Activated naive CD4-positive, alpha-beta T cell treated with anti-CD3 and anti-CD28 coated beads, Interleukin-2, amount 50 U/mL, for 16 hours (primary cell): ENCODE measurements around the gene TMEM161B.
"Not testable (repeated sequence)": the region's sequence is repeated elsewhere in the genome, so short reads cannot be mapped to it uniquely, and the experiment has no call there.

Experiments used
- DNase-seq: peaks from one replicate; pipeline ENCODE4 v3.0.0-alpha.2; 2020

Gene TMEM161B

GRCh38 chr5:88248743-88249540 lies 19.7 kb downstream of the TMEM161B start:
- no peak for DNase-seq

- DNase-seq, result no peak
These were observed 20.6 kb downstream of the TMEM161B start for GRCh38 chr5:88248094-88248493.

DNA sequence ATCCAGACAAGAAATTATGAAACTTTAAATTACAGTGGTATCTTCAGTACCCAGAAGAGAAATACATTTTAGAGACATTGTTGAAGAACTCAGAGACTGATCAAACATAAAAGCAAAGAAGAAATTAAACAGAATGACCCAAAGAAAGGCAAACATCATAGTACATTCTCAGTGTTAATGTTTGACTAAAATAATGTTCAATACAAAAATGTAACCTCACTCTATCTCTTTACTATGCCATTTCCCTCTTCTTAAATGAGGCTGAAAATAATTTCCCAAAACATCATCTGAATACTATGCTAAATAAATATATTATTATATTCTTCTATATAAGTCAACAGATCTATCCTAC lies 22.8 kb downstream of the TMEM161B start:
- DNase-seq, result no peak

GRCh38 chr5:88245241-88245892 lies 23.3 kb downstream of the TMEM161B start:
- no peak for DNase-seq

- no peak for DNase-seq
These were observed 24.0 kb downstream of the TMEM161B start for GRCh38 chr5:88244686-88245085.

GRCh38 chr5:88243493-88243892 lies 25.2 kb downstream of the TMEM161B start:
- DNase-seq, result not testable (repeated sequence)

DNA sequence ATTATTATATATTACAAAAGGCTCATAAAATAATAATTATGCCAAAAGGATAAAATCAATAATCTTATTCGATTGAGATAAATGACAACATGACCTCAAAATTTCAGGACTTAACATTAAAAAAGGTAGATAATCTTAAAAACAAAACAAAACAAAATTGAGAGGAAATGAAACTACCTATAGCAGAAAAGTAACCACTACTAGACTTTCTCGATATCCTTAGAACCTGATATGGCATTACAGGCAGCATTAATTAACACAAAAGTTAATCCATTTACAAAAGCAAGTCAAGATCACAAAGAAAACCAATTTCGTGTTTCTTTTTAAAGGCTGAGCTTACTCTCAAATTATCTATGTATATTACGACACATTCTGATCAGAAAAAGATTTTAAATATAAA lies 29.9 kb downstream of the TMEM161B start:
- DNase-seq, result no peak

DNA sequence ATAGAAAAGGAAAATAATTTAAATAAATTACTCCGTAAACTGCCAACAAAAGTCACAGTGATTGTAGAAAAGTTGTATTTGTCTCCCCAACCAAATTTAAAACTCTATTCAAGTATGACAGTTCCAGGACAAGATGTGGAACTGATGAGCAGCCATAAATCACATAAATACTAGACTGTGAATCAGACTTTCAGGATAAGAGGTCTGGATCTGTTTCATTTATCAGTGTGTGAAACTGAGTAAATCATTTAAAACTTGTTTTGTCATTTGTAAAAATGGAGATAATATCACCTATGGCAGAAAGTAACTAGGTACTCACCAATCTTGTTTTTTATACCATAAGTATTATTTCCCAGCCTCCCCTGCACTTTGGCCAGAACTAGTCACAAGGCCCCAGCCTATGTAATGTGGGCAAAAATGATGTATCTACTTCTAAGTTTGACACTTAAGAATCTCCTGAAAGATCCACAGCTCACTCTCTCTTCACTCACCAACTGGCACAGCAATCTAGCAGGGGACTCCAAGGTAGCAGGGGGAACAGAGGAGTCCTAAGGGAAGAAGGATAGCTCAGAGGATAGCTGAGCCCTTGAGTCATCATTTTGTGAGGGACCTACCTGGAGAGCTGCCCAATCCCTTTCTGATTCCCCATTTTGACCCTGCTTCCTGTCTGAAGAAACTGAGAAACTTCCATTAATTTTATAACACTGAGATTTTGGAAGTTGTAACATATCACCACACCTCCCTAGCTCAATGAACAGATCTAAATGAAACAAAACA lies 31.6 kb downstream of the TMEM161B start:
- DNase-seq, result no peak

DNA sequence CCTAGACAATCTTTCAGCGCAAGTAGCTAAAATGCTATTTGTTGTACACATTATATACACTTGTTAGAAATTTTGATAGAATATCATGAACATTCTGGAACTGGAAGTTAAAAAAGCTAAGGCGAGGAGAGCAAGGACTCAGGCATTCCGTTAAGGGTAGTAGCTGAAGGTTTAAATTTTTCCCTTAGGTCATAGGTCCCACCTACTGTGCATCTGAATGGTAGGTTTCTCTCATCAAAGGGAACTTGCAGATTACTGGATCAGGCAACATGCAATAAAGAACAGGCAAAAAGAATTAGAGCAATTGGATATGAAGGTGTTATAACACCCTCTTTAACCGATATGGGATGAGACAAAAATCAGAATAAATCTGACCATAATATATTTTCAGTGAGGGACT lies 32.8 kb downstream of the TMEM161B start:
- DNase-seq, result no peak

GRCh38 chr5:88235346-88235745 lies 33.3 kb downstream of the TMEM161B start:
- no peak for DNase-seq

- no peak for DNase-seq
These were observed 38.0 kb downstream of the TMEM161B start for GRCh38 chr5:88230546-88231066.

DNA sequence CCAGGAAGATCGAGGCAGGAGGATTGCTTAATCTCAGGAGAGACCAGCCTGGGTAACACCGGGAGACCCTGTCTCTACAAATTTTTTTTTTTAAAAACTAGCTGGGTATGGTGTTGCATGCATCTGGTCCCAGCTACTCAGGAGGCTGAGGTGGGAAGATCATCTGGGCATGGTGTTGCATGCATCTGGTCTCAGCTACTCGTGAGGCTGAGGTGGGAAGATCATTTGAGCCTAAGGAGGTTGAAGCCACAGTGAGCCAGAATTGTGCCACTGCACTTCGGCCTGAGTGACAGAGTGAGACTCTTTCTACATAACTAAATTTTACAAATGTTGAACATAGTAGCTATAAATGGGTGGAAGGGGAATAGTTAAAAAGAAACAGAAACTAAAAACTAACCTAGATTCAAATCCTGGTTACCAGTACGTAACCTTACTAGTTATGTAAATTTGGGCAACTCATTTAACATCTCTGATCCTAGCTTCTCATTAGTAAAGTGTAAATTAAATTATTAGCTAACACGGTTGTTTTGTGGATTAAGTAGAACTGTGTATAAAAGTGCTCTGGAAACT lies 41.7 kb downstream of the TMEM161B start:
- DNase-seq, result no peak

GRCh38 chr5:88214655-88215054 lies 54.0 kb downstream of the TMEM161B start:
- DNase-seq, result no peak

DNA sequence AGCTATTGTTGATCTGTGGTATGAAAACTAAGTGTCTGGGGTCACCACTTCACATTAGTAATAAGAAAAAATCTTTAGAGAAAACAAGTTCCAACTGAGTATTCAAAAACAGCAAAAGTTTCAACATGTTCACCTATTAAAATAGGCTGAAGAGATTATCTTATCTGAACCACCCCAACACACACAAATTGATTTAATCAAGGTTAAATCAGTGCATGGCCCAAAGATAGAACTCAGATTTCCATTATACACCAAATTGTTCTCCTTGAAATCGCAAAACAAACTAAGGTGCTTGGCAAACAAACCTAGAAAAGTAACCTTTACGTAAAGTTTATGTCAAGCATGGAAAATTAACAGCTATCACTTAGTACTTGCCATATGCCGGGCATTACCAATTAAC lies 61.1 kb downstream of the TMEM161B start:
- DNase-seq, result no peak

GRCh38 chr5:88203981-88204750 lies 64.5 kb downstream of the TMEM161B start:
- DNase-seq, result peak; percentile 10

DNA sequence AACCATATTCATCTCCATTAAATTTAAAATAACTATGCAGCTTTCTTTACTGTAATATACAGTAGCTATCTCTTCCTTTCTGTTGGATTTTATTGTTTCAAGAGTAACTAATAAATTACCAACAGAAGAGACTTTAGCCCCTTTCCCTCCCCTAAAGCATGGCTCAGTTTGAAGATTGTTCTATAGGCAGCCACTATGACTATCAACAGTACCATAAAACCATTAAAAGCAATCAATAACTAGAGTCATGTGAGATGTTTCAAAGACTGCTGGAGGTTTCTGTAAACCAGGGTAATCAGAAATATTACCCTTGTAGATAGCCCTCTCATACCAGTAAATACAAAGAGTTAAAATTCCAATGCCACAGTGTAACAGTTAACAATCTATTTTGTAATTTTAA lies 73.0 kb downstream of the TMEM161B start:
- no peak for DNase-seq

DNA sequence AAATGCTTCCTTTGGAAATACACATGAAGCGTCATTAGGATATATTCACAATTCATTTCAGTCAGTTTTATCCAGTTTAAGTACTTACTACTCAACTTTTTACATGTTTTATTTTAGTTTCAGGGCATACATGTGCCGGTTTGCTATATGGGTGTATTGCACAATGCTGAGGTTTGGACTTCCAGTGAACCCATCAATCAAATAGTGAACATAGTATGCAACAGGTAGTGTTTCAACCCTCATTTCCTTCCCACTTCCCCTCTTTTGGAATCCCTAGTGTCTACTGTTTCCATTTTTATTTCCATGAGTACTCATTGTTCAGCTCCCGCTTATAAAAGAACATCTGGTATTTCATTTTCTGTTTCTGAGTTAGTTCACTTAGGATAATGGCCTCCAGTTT lies 74.7 kb downstream of the TMEM161B start:
- no peak for DNase-seq

DNA sequence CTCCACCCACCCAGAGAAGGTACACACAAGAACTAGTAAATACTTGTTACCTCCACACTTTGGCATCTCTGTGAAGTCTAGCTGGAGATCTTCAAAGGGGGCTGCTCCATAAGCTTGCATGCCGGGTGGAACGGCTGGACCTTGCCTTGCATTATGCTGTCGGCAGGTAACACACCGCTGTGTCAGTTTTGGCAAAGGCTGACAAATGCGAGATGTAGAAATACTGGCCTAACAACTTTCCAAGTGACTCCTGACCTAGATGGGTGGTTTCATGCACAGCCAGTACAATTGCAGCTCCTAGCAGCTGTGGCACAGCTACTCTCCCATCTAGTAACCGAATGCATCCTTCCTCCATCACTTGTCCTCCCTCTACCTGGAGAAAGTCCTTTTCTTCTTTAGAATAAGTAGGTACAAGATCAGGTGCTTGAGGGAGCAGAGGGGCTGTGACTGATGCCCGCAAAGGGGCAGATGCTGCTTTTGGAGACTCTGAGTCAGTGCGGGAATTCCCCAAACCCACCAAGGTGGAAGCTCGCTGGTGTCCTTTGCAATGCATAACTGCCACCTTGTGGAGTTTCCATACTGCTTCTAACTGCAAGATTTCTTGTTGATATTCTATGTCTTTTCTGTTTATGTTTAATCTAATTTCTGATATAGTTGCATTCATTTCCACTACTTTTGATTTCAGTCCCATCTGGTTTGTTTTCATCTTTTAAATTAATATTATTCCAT lies 78.4 kb downstream of the TMEM161B start:
- DNase-seq, result peak; percentile 50

DNA sequence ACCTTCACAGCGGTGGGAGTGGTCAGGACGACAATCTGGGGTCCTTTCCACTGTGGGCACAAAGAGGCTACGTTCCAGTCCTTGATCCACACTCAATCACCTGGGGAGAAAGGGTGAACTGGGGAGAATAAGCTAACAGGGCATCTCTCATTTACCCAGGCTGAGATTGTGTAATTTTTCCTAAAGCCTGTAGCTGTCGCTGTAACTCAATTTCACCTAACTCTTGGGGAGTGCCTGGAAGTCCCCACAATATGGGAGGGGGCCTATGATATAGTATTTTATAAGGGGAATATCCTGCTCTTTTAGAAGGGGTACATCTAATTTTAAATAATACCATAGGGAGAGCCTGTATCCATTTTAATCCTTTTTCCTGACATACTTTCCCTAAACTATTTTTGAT lies 79.2 kb downstream of the TMEM161B start:
- DNase-seq, result not testable (repeated sequence)

DNA sequence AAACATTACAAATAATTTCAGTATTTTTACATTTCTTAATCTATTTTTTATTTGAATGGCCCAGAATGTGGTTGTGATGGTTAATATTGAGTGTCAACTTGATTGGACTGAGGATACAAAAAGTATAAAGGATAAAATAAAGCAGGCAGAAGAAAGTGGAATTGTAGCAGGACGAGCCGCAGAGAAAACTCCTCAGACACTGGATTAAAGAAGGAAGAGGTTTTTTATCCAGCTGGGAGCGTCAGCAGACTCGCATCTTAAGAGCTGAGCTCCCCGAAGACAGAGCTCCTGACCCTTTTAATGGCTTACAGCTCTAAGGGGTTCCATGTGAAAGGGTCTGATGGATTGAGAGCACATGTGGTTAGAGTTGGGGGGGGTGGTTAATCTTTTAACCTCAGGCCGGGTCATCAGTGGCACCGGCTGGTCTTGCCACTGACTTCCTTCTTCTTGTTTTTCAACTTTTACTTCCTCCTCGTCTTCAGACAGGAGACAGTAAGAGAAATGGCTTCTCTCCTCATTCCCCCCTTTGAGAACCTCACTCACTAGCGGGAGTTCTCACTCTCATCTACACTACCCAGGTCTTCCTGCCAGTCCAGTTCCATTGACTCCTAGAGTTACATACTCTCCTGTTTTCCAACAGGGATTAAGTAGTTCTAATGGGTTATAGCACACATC lies 80.0 kb downstream of the TMEM161B start:
- no peak for DNase-seq

DNA sequence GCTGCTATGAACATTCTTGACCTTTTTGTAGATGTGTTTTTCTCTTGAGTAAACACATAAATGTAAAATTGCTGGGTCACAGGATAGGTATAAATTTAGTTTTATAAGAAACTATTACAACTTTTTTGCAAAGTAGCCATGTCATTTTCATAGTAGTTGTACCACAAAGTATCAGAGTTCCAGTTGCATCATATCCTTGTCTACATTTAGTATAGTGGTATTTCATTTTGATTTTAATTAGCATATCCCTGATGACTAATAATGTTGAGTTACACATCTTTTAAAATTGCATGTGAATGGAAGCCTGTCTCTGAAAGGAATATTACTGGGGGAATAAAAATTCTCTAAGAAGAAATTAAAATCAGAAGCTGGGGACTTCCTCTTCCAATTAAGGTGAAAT lies 85.4 kb downstream of the TMEM161B start:
- no peak for DNase-seq
